PFSK-1 (cell line): Measurements from ENCODE around the gene PRMT9.

Source experiments
- FOXP2 ChIP-seq: optimal IDR thresholded peaks from 2 replicates; pipeline ENCODE3; 2011; ENCODE audit warnings: borderline replicate concordance, control low read depth, inconsistent platforms; ENCODE audit not compliant: insufficient read depth; ENCODE audit errors: extremely low read length, extremely low read depth
- POLR2AphosphoS5 ChIP-seq: IDR thresholded peaks from 2 replicates; pipeline ENCODE4 v1.6.1; 2012; ENCODE audit warnings: low read depth, mild to moderate bottlenecking, control low read depth, low read length, moderate library complexity
- SIN3A ChIP-seq: IDR thresholded peaks from 2 replicates; pipeline ENCODE4 v1.6.1; 2012; ENCODE audit warnings: mild to moderate bottlenecking, low read length, moderate library complexity, borderline replicate concordance; ENCODE audit not compliant: insufficient read depth
- TAF1 ChIP-seq: IDR thresholded peaks from 2 replicates; pipeline ENCODE4 v1.6.1; 2012; ENCODE audit warnings: low read length, control low read depth, borderline replicate concordance; ENCODE audit not compliant: insufficient read depth
- TF ChIP-seq, protein P1 (sequence below), 2 experiments: IDR thresholded peaks; 2 replicates each; pipeline versions ENCODE4 v1.6.1 to v1.8.0; 2011 to 2012; ENCODE audit warnings: low read depth in 2 of 2, low read length in 2 of 2, control low read depth in 1 of 2, inconsistent platforms in 1 of 2, mild to moderate bottlenecking in 1 of 2, moderate library complexity in 1 of 2; ENCODE audit not compliant: insufficient read depth in 1 of 2

The PRMT9 gene

DNA sequence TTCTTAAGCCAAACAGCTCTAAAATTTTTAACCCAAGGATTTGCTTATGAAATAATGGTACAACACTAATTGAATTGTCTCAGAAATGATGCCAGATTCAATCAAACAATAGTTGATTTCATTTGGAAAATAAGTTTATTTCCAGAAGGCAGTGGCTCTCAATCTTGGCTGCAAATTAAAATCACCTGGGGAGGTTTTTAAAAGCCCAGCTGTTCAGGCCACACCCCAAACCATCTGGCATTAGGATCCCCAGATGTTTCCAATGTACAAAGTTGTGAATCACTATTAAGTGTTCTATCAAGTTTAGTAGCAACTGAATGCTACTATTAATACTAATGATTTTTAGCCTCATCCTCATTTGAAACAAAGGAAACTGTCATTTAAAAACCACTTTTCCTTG lies 44.6 kb downstream of the PRMT9 start:
- TF ChIP-seq SIN3A: no peak
- TF ChIP-seq FOXP2: no peak
- no peak for TF ChIP-seq POLR2AphosphoS5
- TF ChIP-seq TAF1: no peak
- TF ChIP-seq, protein P1, sequence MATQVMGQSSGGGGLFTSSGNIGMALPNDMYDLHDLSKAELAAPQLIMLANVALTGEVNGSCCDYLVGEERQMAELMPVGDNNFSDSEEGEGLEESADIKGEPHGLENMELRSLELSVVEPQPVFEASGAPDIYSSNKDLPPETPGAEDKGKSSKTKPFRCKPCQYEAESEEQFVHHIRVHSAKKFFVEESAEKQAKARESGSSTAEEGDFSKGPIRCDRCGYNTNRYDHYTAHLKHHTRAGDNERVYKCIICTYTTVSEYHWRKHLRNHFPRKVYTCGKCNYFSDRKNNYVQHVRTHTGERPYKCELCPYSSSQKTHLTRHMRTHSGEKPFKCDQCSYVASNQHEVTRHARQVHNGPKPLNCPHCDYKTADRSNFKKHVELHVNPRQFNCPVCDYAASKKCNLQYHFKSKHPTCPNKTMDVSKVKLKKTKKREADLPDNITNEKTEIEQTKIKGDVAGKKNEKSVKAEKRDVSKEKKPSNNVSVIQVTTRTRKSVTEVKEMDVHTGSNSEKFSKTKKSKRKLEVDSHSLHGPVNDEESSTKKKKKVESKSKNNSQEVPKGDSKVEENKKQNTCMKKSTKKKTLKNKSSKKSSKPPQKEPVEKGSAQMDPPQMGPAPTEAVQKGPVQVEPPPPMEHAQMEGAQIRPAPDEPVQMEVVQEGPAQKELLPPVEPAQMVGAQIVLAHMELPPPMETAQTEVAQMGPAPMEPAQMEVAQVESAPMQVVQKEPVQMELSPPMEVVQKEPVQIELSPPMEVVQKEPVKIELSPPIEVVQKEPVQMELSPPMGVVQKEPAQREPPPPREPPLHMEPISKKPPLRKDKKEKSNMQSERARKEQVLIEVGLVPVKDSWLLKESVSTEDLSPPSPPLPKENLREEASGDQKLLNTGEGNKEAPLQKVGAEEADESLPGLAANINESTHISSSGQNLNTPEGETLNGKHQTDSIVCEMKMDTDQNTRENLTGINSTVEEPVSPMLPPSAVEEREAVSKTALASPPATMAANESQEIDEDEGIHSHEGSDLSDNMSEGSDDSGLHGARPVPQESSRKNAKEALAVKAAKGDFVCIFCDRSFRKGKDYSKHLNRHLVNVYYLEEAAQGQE (IDR thresholded peaks at IDR 0.05; ENCODE audit: insufficient read depth in 1 of 2, low read depth in 2 of 2, low read length in 2 of 2): no peak

DNA sequence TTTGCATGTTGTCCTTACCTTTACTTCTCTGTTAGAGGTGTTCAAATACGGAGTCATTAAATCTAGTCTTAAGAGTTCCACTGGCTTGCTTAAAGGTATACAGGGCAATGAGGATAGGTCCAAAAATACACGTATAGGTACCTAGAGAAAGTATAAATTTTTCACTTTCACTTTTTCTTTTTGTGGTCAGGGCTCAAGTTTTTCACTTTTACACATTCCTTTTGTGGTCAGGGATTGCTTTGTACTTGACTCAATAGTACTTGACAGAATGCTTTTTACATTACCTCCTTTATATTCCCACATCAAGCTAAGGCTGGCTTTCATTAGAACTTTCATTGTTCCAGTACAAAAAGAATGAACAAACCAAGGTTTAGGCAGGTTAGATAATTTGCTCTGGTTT lies 45.0 kb downstream of the PRMT9 start:
- TF ChIP-seq, protein P1 (IDR thresholded peaks at IDR 0.05; ENCODE audit: insufficient read depth in 1 of 2, low read depth in 2 of 2, low read length in 2 of 2): no peak
- no peak for TF ChIP-seq TAF1

DNA sequence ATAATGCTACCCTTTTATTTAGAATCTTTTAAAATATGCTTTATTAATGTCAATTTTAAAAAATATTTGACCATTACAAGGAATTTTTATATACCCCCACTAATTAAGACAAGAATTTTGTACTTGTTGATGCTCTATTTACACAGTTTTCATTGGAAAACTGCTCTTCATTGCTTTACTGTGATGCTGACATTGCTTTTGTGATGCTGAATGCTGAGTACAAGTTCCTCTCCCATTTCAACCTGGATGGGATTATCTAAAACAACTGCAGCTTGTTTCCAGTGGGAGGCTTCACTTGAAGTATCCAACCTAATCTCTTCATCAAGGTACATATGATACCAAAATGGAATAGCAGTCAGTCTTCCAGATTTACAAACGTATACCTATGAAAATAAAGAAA lies 45.6 kb downstream of the PRMT9 start:
- TF ChIP-seq SIN3A (no peak), TAF1 (no peak), POLR2AphosphoS5 (no peak), FOXP2 (no peak)
- TF ChIP-seq, protein P1 (IDR thresholded peaks at IDR 0.05; ENCODE audit: insufficient read depth in 1 of 2, low read depth in 2 of 2, low read length in 2 of 2): no peak

DNA sequence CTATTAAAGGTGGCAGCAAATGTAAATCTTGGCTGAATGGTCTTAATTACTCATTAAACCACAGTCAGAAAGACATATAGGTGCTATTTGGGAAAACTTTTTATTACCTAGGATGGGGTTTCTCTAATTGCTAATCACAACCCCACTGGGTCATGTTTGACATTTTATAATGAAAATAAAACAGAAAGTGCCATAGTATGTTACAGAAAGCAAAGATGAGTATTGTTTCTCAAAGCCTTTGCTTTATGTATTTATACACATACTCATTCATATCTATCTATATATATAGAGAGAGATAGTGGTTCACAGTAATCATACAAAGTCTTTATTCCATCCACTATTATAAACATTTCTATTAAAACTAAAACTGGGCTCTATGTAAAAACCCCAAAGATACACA lies 48.6 kb downstream of the PRMT9 start:
- TF ChIP-seq, protein P1 (IDR thresholded peaks at IDR 0.05; ENCODE audit: insufficient read depth in 1 of 2, low read depth in 2 of 2, low read length in 2 of 2): no peak
- TF ChIP-seq SIN3A: no peak
- no peak for TF ChIP-seq TAF1
- no peak for TF ChIP-seq FOXP2
- TF ChIP-seq POLR2AphosphoS5: no peak

DNA sequence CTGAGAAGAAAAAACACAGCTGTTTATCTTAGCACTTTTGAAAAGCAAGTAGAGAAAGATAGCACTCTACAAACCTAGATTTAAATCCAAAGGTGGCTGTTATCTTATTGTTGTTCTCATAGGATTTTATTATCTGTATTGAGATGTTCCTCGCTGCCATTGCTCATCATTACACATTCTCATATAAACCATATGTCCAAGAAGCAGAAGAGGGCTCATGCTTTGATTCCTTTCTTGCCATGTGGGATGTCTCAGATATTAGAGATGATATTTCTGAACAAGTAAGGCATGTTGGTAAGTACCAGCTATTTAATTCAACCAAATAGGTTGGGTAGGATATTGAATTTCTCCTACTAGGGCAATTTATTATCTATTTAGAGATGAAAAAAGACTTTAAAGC lies 50.3 kb downstream of the PRMT9 start:
- TF ChIP-seq TAF1: no peak
- no peak for TF ChIP-seq POLR2AphosphoS5
- TF ChIP-seq SIN3A: no peak
- TF ChIP-seq FOXP2: no peak
- TF ChIP-seq, protein P1 (IDR thresholded peaks at IDR 0.05; ENCODE audit: insufficient read depth in 1 of 2, low read depth in 2 of 2, low read length in 2 of 2): no peak
